B cell (primary cell): ENCODE measurements around the gene TNIK. TPM values are rescaled to one million over a fixed set of nuclear protein-coding genes. Genes with fewer than 3 reads are reported as not detected.

ENCODE experiments used
- ATAC-seq: fragments of 200-7000 bp; cut with Tn5 transposase; one replicate; pipeline ENCODE4 v1.10.0; 2021; ENCODE audit warnings: low read depth, mild to moderate bottlenecking, moderate number of reproducible peaks, moderate library complexity
- CTCF ChIA-PET: fragments of 350-600 bp; sonication (Branson Sonifier 250); formaldehyde crosslinking; loops from one replicate; lab custom pipeline; 2021; ENCODE audit warnings: antibody characterized with exemption, inconsistent platforms; lab: Charles Lee
- POLR2A ChIA-PET: fragments of 350-600 bp; sonication (Branson Sonifier 250); formaldehyde crosslinking; loops from one replicate; lab custom pipeline; 2021; ENCODE audit warnings: antibody characterized with exemption; lab: Charles Lee
- DNase-seq: peaks from one replicate; pipeline ENCODE4 v3.0.0; 2013
- H2AFZ ChIP-seq: 2 replicates; pipeline ENCODE4 v1.6.1; 2012; ENCODE audit warnings: mild to moderate bottlenecking, low read depth, low read length; ENCODE audit not compliant: insufficient read depth, poor library complexity, severe bottlenecking
- H3K27ac ChIP-seq, 2 donors: 1 replicate in 1 of 2; 2 replicates in 1 of 2; pipeline ENCODE4 v1.5.1; 2012 to 2013; ENCODE audit warnings: low read length in 2 of 2, mild to moderate bottlenecking in 2 of 2, moderate library complexity in 1 of 2
- H3K27me3 ChIP-seq, 4 experiments: fragments of 200-600 bp in 1 of 4; sonication (generic) in 1 of 4; replicated peaks in 1 of 4; 1 replicate in 2 of 4; 2 replicates in 2 of 4; pipeline versions ENCODE4 v1.6.1 to v1.7.0; 2013 to 2016; ENCODE audit warnings: low read length in 3 of 4, mild to moderate bottlenecking in 2 of 4, mixed read lengths in 1 of 4, moderate library complexity in 1 of 4; ENCODE audit not compliant: insufficient read depth in 4 of 4, control insufficient read depth in 3 of 4; ENCODE audit errors: control extremely low read depth in 1 of 4
- H3K36me3 ChIP-seq, 2 experiments: replicated peaks in 1 of 2; 1 replicate in 1 of 2; 2 replicates in 1 of 2; pipeline versions ENCODE4 v1.6.1 to v1.7.1; 2013; ENCODE audit warnings: low read length in 1 of 2; ENCODE audit not compliant: insufficient read depth in 2 of 2, control insufficient read depth in 1 of 2; ENCODE audit errors: control extremely low read depth in 1 of 2, extremely low read depth in 1 of 2
- H3K4me1 ChIP-seq, 2 donors: fragments of 200-600 bp in 1 of 2; sonication (generic) in 1 of 2; 1 replicate in 1 of 2; 2 replicates in 1 of 2; pipeline versions ENCODE4 v1.5.1 to v1.6.1; 2013 to 2017; ENCODE audit warnings: low read length in 2 of 2; ENCODE audit not compliant: control insufficient read depth in 2 of 2, insufficient read depth in 2 of 2
- H3K4me2 ChIP-seq: replicated peaks from 2 replicates; pipeline ENCODE3; 2012; ENCODE audit warnings: mild to moderate bottlenecking, low read depth, low read length; ENCODE audit not compliant: poor library complexity, severe bottlenecking
- H3K4me3 ChIP-seq, 5 experiments: fragments of 200-600 bp in 1 of 5; sonication (generic) in 1 of 5; 1 replicate in 3 of 5; 2 replicates in 2 of 5; pipeline versions ENCODE4 v1.5.1 to v1.7.0; 2011 to 2016; ENCODE audit warnings: low read length in 4 of 5, mild to moderate bottlenecking in 4 of 5, low read depth in 2 of 5, control low read depth in 1 of 5, moderate library complexity in 1 of 5; ENCODE audit not compliant: insufficient read depth in 1 of 5; ENCODE audit errors: control extremely low read depth in 1 of 5, extremely low read depth in 1 of 5
- H3K79me2 ChIP-seq: fragments of 200-600 bp; sonication (generic); one replicate; pipeline ENCODE4 v1.6.0; 2016; ENCODE audit warnings: low read length; ENCODE audit not compliant: control insufficient read depth, insufficient read depth
- H3K9ac ChIP-seq: fragments of 200-600 bp; sonication (generic); 2 replicates; pipeline ENCODE4 v1.6.1; 2017; ENCODE audit warnings: mild to moderate bottlenecking, low read length, moderate library complexity
- H3K9me3 ChIP-seq, 3 donors: one replicate each; pipeline versions ENCODE4 v1.6.1 to v1.7.1; 2013; ENCODE audit warnings: low read length in 2 of 3; ENCODE audit not compliant: control insufficient read depth in 2 of 3, insufficient read depth in 1 of 3; ENCODE audit errors: control extremely low read depth in 1 of 3
- H4K20me1 ChIP-seq: 2 replicates; pipeline ENCODE4 v1.6.0; 2012; ENCODE audit warnings: mild to moderate bottlenecking, low read length; ENCODE audit not compliant: insufficient read depth, control insufficient read depth, poor library complexity, severe bottlenecking
- H3K27ac Mint-ChIP-seq: one replicate; pipeline ENCODE4 v1.8.0; 2021; ENCODE audit warnings: mixed read lengths
- H3K27me3 Mint-ChIP-seq: one replicate; pipeline ENCODE4 v1.8.0; 2021; ENCODE audit warnings: mixed read lengths
- H3K4me1 Mint-ChIP-seq: one replicate; pipeline ENCODE4 v1.8.0; 2021; ENCODE audit warnings: mixed read lengths
- H3K4me3 Mint-ChIP-seq: one replicate; pipeline ENCODE4 v1.8.0; 2021; ENCODE audit warnings: mixed read lengths
- H3K9me3 Mint-ChIP-seq: one replicate; pipeline ENCODE4 v1.8.0; 2022; ENCODE audit warnings: mixed read lengths; ENCODE audit not compliant: insufficient read depth
- EZH2 ChIP-seq: IDR thresholded peaks from 2 replicates; pipeline ENCODE4 v1.6.1; 2012; ENCODE audit warnings: borderline replicate concordance, low read depth, mild to moderate bottlenecking, moderate library complexity, low read length; ENCODE audit not compliant: insufficient read depth, poor library complexity, severe bottlenecking
- WGBS: methylation state at CpG from one replicate; pipeline ENCODE4 v1.1.5; 2013; ENCODE audit warnings: missing lambda C conversion rate; ENCODE audit not compliant: insufficient coverage; 5-methylcytosine and 5-hydroxymethylcytosine counted together
- intact Hi-C: fragments of 100-400 bp; cut with micrococcal nuclease; formaldehyde crosslinking; loops from one replicate; pipeline ENCODE4 v1.10.0; 2022
- polyA plus RNA-seq: library from polyadenylated mRNA; depleted of rRNA; stranded (reverse); fragments of >200 nt; gene quantifications from 2 replicates; pipeline ENCODE4 v1.2.3, GENCODE V29; 2012
- total RNA-seq, 2 donors: library from RNA; stranded (reverse); fragments of 120-200 nt in 1 of 2; gene quantifications; 1 replicate in 1 of 2; 2 replicates in 1 of 2; pipeline versions ENCODE4 v1.2.3 to v1.2.4, GENCODE V29; 2013 to 2022
- TF ChIP-seq, protein P1 (sequence below): fragments of 200-600 bp; IDR thresholded peaks from one replicate; pipeline ENCODE4 v1.8.0; 2022; ENCODE audit warnings: antibody characterized with exemption, mild to moderate bottlenecking

The TNIK gene
- total and polyA plus RNA-seq, 2 donors (not counting 1 experiment from before 2014, with no cell fraction given): 0.66 to 7.7 TPM

DNA sequence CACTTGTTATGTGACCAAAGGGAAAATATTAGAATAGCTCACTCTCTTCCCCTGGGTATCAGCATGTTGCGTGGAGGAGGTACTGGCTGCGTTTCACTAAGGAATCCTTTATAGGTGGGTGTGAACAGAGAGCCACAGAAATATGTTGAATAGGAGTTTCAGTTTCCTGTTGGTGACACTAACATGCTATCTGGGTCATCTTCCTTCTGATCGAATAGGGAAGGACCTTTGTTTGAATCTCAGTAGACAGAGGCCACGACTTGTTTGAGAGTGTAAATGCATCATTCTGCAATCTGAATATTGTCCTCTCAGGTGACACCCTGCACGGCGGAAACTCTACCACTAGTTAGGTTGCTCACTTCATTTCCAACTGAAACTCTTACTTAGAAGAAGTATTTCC, 275.8 kb downstream of the TNIK start:
- Histone ChIP-seq H3K4me3 (no peak overlapping the region), H3K9ac (no peak overlapping the region), H3K4me1 (no peaks in the 10 kb centered on the region), H4K20me1 (no peaks in the 10 kb centered on the region), H3K79me2 (no peaks in the 10 kb centered on the region), H3K27ac (no peak overlapping the region), H2AFZ (no peak overlapping the region), H3K4me2 (no peak overlapping the region), H3K36me3 (no peaks in the 10 kb centered on the region), H3K27me3 (no peaks in the 10 kb centered on the region), H3K9me3 (no peaks in the 10 kb centered on the region)
- no peak for ATAC-seq
- no peaks in the 10 kb centered on the region for H3K27me3 Mint-ChIP-seq
- no peak overlapping the region for H3K4me3 Mint-ChIP-seq
- no peaks in the 10 kb centered on the region for H3K4me1 Mint-ChIP-seq
- POLR2A ChIA-PET: no interaction called here
- intact Hi-C loops: no loop called here
- WGBS: 100% methylated on average over 1 of the region's 6 CpGs
- H3K27ac Mint-ChIP-seq: no peak overlapping the region
- TF ChIP-seq, protein P1, sequence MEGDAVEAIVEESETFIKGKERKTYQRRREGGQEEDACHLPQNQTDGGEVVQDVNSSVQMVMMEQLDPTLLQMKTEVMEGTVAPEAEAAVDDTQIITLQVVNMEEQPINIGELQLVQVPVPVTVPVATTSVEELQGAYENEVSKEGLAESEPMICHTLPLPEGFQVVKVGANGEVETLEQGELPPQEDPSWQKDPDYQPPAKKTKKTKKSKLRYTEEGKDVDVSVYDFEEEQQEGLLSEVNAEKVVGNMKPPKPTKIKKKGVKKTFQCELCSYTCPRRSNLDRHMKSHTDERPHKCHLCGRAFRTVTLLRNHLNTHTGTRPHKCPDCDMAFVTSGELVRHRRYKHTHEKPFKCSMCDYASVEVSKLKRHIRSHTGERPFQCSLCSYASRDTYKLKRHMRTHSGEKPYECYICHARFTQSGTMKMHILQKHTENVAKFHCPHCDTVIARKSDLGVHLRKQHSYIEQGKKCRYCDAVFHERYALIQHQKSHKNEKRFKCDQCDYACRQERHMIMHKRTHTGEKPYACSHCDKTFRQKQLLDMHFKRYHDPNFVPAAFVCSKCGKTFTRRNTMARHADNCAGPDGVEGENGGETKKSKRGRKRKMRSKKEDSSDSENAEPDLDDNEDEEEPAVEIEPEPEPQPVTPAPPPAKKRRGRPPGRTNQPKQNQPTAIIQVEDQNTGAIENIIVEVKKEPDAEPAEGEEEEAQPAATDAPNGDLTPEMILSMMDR: no peak
- no peak for TF ChIP-seq EZH2
- H3K9me3 Mint-ChIP-seq: no peaks in the 10 kb centered on the region
- no peak for DNase-seq
- CTCF ChIA-PET: no interaction called here

DNA sequence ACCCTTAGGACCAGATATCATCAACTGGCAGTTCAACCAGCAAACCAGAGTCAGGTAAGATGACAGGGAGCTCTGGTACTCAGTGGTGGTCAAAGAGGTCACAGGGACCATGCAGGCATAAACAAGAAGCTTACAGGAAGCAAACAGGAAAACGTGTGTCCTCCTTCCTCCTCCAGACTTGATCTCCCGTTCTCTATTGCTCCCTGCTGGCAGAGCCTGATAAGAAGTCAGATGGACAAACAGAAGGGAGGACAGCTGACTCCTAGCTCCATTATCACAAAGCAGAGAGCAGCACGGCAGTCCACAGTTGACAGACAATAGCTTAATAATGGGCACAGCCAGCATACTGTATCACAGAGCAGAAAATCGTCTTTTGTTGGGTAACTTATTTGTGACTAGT, 277.2 kb downstream of the TNIK start:
- ATAC-seq (no peak), DNase-seq (no peak)
- H3K36me3 ChIP-seq: no peaks in the 10 kb centered on the region
- Mint-ChIP-seq H3K4me1 (no peaks in the 10 kb centered on the region), H3K27ac (no peak overlapping the region), H3K4me3 (no peak overlapping the region), H3K27me3 (no peaks in the 10 kb centered on the region), H3K9me3 (no peaks in the 10 kb centered on the region)
- ChIA-PET POLR2A (no interaction called here), CTCF (interaction anchor here (0.6 kb wide), 1 partner anchor 1179 kb away, joined by 3 read pairs; no protein-coding TSS in a partner anchor)
- H3K27ac ChIP-seq: no peak overlapping the region
- H3K27me3 ChIP-seq: no peaks in the 10 kb centered on the region
- H3K4me2 ChIP-seq: no peak overlapping the region
- no peak overlapping the region for H3K4me3 ChIP-seq
- intact Hi-C loops: no loop called here
- no peaks in the 10 kb centered on the region for H3K9me3 ChIP-seq
- H3K4me1 ChIP-seq: no peaks in the 10 kb centered on the region
- no peaks in the 10 kb centered on the region for H4K20me1 ChIP-seq
- TF ChIP-seq EZH2: no peak
- TF ChIP-seq, protein P1: no peak
- H3K9ac ChIP-seq: no peak overlapping the region
- no peaks in the 10 kb centered on the region for H3K79me2 ChIP-seq
- WGBS: 60% methylated on average over 2 of the region's 4 CpGs
- no peak overlapping the region for H2AFZ ChIP-seq
